WTC11 (cell line): ENCODE results near the gene TRIM50.

Experiments
- CREB1 ChIP-seq: sonication (generic); formaldehyde crosslinking; IDR thresholded peaks from 2 replicates; pipeline ENCODE4 v1.8.0; 2023; ENCODE audit warnings: mild to moderate bottlenecking, missing genetic modification reagents
- IRF2 ChIP-seq: sonication (generic); formaldehyde crosslinking; IDR thresholded peaks from 2 replicates; pipeline ENCODE4 v1.8.0; 2022; ENCODE audit warnings: low read depth, missing genetic modification reagents, borderline replicate concordance
- MYBL2 ChIP-seq: sonication (generic); formaldehyde crosslinking; IDR thresholded peaks from 2 replicates; pipeline ENCODE4 v1.8.1; 2023; ENCODE audit warnings: mild to moderate bottlenecking, moderate library complexity, missing genetic modification reagents
- NR2C2 ChIP-seq: sonication (generic); formaldehyde crosslinking; IDR thresholded peaks from 2 replicates; pipeline ENCODE4 v1.8.0; 2022; ENCODE audit warnings: mild to moderate bottlenecking, missing genetic modification reagents
- RELA ChIP-seq: sonication (generic); formaldehyde crosslinking; IDR thresholded peaks from 2 replicates; pipeline ENCODE4 v1.8.1; 2022; ENCODE audit warnings: missing genetic modification reagents, mild to moderate bottlenecking, borderline replicate concordance
- SP1 ChIP-seq: sonication (generic); formaldehyde crosslinking; conservative IDR thresholded peaks from 2 replicates; pipeline ENCODE4 v1.8.1; 2022; ENCODE audit warnings: missing genetic modification reagents
- ZNF317 ChIP-seq: sonication (generic); formaldehyde crosslinking; IDR thresholded peaks from 2 replicates; pipeline ENCODE4 v1.8.1; 2023; ENCODE audit warnings: low read depth, mild to moderate bottlenecking, moderate library complexity, missing genetic modification reagents, borderline replicate concordance
- TF ChIP-seq, protein P1 (sequence below): sonication (generic); formaldehyde crosslinking; IDR thresholded peaks from 2 replicates; pipeline ENCODE4 v1.8.1; 2022; ENCODE audit warnings: missing genetic modification reagents, borderline replicate concordance
- TF ChIP-seq, protein P2 (sequence below): sonication (generic); formaldehyde crosslinking; IDR thresholded peaks from 2 replicates; pipeline ENCODE4 v1.8.0; 2022; ENCODE audit warnings: mild to moderate bottlenecking, missing genetic modification reagents
- TF ChIP-seq, protein P3 (sequence below): fragments of 200-600 bp; IDR thresholded peaks from 2 replicates; pipeline ENCODE4 v1.8.0; 2022; ENCODE audit warnings: antibody characterized with exemption
- TF ChIP-seq, protein P4 (sequence below): sonication (generic); formaldehyde crosslinking; IDR thresholded peaks from 2 replicates; pipeline ENCODE4 v1.8.1; 2022; ENCODE audit warnings: mild to moderate bottlenecking, missing genetic modification reagents, moderate library complexity, borderline replicate concordance
- TF ChIP-seq, protein P5 (sequence below): sonication (generic); formaldehyde crosslinking; conservative IDR thresholded peaks from 2 replicates; pipeline ENCODE4 v1.8.1; 2023; ENCODE audit warnings: mild to moderate bottlenecking, low read depth, missing genetic modification reagents, moderate library complexity
- TF ChIP-seq, protein P6 (sequence below): sonication (generic); formaldehyde crosslinking; IDR thresholded peaks from 2 replicates; pipeline ENCODE4 v1.8.1; 2023; ENCODE audit warnings: mild to moderate bottlenecking, missing genetic modification reagents, moderate library complexity

DNA sequence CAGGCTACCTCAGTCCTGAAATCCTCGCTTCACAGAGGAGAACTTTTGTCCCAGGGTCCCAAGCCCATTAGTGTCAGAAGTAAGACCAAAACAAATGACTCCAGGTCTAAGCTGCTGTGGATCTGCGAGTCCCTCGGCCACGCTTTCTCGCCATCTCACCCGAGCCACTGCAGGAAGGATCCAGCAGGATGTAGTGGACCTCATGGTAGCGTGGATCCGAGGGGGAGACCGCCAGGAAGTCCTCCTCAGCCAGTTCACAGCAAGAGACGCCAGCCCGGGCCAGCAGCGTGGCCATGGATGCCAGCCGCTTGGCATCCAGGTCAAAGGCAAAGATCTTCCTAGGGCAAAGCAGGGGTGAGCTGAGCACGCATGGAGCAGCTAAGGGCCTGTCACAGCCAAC, 23.8 kb downstream of the TRIM50 start:
- TF ChIP-seq, protein P1, sequence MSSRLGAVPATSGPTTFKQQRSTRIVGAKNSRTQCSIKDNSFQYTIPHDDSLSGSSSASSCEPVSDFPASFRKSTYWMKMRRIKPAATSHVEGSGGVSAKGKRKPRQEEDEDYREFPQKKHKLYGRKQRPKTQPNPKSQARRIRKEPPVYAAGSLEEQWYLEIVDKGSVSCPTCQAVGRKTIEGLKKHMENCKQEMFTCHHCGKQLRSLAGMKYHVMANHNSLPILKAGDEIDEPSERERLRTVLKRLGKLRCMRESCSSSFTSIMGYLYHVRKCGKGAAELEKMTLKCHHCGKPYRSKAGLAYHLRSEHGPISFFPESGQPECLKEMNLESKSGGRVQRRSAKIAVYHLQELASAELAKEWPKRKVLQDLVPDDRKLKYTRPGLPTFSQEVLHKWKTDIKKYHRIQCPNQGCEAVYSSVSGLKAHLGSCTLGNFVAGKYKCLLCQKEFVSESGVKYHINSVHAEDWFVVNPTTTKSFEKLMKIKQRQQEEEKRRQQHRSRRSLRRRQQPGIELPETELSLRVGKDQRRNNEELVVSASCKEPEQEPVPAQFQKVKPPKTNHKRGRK, result no peak
- TF ChIP-seq MYBL2 (no peak), RELA (CRISPR knock-in tag) (no peak), CREB1 (no peak), SP1 (CRISPR knock-in tag) (no peak), ZNF317 (CRISPR knock-in tag) (no peak), IRF2 (no peak), NR2C2 (CRISPR knock-in tag) (no peak)
- TF ChIP-seq, protein P2, sequence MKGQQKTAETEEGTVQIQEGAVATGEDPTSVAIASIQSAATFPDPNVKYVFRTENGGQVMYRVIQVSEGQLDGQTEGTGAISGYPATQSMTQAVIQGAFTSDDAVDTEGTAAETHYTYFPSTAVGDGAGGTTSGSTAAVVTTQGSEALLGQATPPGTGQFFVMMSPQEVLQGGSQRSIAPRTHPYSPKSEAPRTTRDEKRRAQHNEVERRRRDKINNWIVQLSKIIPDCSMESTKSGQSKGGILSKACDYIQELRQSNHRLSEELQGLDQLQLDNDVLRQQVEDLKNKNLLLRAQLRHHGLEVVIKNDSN (CRISPR knock-in tag), result no peak
- TF ChIP-seq, protein P3, sequence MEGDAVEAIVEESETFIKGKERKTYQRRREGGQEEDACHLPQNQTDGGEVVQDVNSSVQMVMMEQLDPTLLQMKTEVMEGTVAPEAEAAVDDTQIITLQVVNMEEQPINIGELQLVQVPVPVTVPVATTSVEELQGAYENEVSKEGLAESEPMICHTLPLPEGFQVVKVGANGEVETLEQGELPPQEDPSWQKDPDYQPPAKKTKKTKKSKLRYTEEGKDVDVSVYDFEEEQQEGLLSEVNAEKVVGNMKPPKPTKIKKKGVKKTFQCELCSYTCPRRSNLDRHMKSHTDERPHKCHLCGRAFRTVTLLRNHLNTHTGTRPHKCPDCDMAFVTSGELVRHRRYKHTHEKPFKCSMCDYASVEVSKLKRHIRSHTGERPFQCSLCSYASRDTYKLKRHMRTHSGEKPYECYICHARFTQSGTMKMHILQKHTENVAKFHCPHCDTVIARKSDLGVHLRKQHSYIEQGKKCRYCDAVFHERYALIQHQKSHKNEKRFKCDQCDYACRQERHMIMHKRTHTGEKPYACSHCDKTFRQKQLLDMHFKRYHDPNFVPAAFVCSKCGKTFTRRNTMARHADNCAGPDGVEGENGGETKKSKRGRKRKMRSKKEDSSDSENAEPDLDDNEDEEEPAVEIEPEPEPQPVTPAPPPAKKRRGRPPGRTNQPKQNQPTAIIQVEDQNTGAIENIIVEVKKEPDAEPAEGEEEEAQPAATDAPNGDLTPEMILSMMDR, result no peak
- TF ChIP-seq, protein P4, sequence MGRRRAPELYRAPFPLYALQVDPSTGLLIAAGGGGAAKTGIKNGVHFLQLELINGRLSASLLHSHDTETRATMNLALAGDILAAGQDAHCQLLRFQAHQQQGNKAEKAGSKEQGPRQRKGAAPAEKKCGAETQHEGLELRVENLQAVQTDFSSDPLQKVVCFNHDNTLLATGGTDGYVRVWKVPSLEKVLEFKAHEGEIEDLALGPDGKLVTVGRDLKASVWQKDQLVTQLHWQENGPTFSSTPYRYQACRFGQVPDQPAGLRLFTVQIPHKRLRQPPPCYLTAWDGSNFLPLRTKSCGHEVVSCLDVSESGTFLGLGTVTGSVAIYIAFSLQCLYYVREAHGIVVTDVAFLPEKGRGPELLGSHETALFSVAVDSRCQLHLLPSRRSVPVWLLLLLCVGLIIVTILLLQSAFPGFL (CRISPR knock-in tag), result no peak
- TF ChIP-seq, protein P5, sequence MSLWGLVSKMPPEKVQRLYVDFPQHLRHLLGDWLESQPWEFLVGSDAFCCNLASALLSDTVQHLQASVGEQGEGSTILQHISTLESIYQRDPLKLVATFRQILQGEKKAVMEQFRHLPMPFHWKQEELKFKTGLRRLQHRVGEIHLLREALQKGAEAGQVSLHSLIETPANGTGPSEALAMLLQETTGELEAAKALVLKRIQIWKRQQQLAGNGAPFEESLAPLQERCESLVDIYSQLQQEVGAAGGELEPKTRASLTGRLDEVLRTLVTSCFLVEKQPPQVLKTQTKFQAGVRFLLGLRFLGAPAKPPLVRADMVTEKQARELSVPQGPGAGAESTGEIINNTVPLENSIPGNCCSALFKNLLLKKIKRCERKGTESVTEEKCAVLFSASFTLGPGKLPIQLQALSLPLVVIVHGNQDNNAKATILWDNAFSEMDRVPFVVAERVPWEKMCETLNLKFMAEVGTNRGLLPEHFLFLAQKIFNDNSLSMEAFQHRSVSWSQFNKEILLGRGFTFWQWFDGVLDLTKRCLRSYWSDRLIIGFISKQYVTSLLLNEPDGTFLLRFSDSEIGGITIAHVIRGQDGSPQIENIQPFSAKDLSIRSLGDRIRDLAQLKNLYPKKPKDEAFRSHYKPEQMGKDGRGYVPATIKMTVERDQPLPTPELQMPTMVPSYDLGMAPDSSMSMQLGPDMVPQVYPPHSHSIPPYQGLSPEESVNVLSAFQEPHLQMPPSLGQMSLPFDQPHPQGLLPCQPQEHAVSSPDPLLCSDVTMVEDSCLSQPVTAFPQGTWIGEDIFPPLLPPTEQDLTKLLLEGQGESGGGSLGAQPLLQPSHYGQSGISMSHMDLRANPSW (CRISPR knock-in tag), result no peak
- TF ChIP-seq, protein P6, sequence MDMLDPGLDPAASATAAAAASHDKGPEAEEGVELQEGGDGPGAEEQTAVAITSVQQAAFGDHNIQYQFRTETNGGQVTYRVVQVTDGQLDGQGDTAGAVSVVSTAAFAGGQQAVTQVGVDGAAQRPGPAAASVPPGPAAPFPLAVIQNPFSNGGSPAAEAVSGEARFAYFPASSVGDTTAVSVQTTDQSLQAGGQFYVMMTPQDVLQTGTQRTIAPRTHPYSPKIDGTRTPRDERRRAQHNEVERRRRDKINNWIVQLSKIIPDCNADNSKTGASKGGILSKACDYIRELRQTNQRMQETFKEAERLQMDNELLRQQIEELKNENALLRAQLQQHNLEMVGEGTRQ (CRISPR knock-in tag), result no peak
